ENCODE results near the gene PLOD2.
A peak's percentile ranks its signal among the peaks of the same experiment; 100 is the strongest.

Gene PLOD2

DNA sequence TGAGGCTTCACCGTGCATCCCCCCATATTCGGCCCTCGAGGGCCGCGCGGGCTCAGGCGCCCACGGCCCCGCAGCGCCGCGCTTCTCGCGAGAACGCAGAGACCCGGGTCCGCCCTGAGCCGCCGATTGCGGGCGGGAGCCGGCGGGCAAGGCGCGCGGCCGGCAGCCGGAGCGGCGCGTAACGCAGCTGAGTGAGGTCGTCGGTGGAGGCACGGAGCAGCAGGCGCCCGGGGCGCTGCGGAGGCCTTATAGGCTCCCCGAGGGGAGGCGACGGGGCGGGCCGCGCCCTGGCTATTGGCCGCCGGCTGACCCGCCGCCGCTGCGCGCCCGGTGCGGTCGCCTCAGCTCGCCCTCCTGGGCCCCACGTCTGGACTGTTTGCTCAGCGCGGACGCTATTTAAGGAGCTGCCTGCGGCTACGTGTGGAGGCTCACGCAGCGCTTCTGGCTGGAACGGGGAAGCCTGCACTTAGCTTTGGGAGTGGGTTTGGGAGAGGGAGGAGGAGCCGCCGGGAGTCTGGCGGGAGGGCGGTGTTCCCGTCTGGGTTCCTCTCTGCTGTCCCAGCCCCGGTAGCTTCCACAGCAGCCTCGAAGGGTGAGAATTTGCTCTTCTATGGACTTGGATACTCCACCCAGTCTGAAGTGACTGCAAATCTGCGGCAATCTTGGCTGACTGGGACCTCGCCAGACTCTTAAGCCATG, at the start of gene PLOD2:
PLOD2 (minus strand) TSS at position 221 of the 699 bp plus-strand sequence; CDS start at position 26, 195 bp downstream.
- DNase-seq (ENCODE audit: low read depth in 3 of 3): peak in 1 of 3 experiments; percentile 13

GRCh38 chr3:146209371-146209770, 48.4 kb upstream of the PLOD2 start:
- no peak for DNase-seq (ENCODE audit: low read depth in 3 of 3)

GRCh38 chr3:146203776-146204175, 42.8 kb upstream of the PLOD2 start:
- no peak for DNase-seq (ENCODE audit: low read depth in 3 of 3)

DNA sequence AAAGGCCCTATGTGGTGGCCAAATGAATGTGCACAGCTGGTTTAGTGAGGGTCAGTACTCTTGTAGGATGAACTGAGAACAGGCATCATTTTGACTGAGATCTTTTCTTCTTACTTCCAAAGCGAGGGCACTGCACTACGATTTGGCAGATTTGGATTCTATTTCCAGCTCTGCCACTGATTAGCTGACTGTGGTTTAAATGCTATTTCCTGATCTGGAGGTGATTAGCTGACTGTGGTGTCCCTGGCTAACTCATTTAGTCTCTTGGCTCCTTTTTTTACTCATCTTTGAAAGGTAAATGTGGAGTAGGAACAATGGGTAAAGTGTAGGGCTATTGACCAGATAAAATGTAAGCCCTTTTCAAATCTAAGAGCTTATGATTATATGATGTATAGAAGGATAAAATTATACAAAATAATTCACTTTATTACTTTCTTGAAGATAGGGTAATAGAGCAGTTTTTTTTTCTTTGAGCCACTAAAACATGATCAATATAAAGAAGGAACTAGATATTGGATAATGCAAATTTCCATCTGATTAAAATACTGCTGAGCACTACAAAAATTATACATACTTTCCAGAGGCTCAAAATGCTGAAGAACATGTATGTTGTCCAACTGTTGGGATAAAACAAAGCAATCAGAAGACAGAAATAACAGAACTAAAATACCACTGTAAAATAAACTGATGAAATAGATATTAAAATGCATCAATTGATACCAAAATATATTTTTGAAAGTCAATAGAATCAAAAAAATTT, 39.7 kb upstream of the PLOD2 start:
- DNase-seq (ENCODE audit: low read depth in 3 of 3): no peak

DNA sequence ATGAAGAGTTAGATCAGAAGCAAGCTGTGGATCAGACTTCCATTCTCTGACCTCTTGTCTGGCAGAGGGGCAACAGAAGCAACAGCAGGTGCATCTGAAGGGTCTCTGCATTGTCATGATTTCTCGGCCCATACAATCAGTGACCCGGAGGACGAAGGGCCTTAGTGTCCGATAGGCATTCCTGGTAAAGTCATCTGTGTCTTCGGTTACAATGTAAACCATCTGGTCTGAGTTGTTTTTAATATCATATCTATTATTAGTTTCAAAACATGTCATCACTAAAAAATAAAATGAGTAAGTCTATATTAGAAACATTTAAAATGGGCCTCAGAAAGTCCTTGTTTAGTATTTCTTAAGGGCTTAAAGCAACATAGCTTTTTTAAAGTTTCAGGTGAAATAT, 38.8 kb upstream of the PLOD2 start:
- DNase-seq (ENCODE audit: low read depth in 3 of 3): no peak

- no peak for DNase-seq (ENCODE audit: low read depth in 3 of 3)
These were observed 35.8 kb upstream of the PLOD2 start for GRCh38 chr3:146196789-146197188.

GRCh38 chr3:146195605-146196004, 34.6 kb upstream of the PLOD2 start:
- DNase-seq (ENCODE audit: low read depth in 3 of 3): no peak

DNA sequence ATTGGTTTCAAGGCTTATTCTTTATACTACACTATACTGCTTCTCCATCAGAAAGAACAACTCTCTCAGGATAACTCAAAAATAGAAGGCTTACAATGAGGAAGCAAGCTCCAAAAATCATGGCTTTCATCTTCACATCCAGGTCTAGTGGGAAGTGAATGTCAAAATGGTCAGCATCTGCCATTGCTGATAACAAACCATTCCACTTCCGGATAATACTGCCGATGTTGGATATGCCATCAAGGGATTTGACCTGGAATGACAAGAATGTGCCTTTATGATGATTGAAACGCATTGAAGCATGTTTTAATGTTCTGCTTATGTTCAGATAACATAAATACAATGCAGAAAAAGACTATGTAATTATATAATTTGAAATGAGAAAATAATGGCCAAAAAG, 34.0 kb upstream of the PLOD2 start:
- no peak for DNase-seq (ENCODE audit: low read depth in 3 of 3)

GRCh38 chr3:146191051-146191450, 30.1 kb upstream of the PLOD2 start:
- DNase-seq (ENCODE audit: low read depth in 3 of 3): no peak

GRCh38 chr3:146189519-146190173, 28.7 kb upstream of the PLOD2 start:
- DNase-seq (ENCODE audit: low read depth in 3 of 3): no peak

- no peak for DNase-seq (ENCODE audit: low read depth in 3 of 3)
These were observed 26.5 kb upstream of the PLOD2 start for GRCh38 chr3:146187334-146187950.

DNA sequence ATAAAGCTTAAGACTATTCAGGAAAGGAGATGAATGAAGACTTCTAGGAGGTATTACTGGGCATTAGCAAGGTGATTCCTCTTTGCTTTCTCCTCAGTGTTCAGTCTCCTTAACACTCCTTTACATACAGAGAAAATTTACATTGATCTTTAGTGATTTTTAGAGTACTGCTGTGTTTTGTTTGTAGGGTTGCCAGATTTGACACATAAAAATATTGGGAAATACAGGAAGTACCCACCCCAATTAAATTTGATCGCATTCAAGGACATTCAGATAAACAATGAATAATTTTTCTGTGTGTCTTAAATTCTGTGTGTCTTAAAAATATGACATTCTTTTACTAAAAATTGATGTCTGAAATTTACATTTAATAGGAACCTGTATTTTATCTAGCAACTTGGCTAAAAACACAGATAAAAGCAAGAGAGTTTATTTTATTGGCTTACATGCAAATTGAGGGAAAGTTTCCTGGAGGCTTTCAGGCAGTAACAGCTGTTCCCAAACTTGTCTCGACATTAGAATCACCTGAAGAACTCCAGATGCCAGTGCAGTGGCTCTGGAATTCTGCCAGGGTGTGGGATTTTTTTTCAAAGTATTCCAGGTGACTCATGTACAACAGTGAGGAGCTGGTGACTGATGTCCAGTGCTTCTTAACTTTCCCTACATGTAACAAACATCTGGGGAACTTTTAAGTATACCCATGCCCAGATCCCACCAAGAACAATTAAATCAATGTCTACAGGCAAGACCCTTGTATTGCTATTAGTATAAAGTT, 23.4 kb upstream of the PLOD2 start:
- no peak for DNase-seq (ENCODE audit: low read depth in 3 of 3)

GRCh38 chr3:146181216-146181615, 20.2 kb upstream of the PLOD2 start:
- no peak for DNase-seq (ENCODE audit: low read depth in 3 of 3)

DNA sequence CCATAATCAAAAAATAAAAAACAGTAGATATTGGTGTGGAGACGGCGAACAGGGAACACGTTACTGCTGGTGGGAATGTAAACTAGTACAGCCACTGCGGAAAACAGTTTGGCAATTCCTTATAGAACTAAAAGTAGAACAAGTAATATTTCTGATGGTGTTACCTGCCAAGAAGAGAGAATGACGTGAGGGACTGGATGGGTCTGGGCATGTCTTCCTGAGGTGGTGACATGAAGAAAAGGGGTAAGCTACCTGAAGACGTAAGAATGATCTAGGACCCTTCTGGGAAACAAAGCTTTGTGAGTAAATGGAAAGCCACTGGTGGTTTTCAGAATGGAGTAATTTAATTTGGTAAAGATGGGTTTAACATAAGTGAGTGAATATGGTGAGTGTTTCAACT, 19.4 kb upstream of the PLOD2 start:
- DNase-seq (ENCODE audit: low read depth in 3 of 3): no peak

DNA sequence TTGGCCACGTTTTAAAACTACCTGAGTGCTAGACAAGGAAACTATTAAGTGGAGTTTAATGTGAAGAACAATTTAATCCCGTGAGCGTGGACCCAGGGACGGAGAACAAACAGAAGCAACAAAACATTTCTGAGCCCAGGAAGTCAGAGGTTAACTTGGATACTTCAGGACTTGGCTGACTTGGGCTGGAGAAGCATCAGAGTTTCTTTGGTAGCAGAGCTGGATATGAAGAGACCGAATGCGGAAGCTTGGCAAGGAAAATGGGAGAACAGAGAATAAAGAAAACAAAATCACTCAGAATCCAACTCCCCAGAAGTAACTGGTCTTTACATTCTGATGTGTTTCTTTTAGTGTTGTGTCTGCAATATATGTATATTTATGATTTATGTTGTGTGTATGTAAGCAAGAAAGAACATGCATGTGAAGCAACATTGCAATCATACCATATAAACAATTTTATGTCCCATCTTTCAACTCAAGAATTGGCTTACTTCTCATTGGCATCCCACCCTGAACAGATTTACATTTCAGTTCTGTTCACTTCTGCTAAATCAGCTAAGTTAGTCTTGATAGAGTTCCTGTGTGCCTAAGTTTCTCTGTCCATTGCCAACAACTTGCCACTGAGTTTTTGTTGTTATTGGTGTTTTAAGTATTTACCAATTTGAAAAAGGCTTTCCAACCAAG, 17.2 kb upstream of the PLOD2 start:
- DNase-seq (ENCODE audit: low read depth in 3 of 3): no peak

GRCh38 chr3:146177519-146177918, 16.5 kb upstream of the PLOD2 start:
- DNase-seq (ENCODE audit: low read depth in 3 of 3): no peak

DNA sequence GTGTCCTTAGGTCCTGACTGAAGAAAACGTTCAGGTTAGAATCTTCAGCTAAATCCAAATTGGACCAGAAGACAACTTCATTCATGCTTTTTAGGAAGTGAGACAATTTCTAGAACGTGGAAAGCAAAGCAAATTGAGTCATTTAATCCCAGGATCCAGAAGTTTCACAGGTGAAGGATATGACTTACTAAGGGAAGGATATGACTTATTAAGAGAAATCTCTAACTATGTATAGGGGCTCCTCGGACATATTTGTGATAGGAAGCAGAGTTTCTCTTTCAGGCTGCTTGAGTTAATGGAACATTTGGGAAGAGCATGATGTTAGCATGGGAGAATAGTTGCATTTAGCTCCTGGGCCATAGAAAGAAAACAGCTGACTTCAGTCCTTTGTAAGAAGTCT, 16.1 kb upstream of the PLOD2 start:
- DNase-seq (ENCODE audit: low read depth in 3 of 3): no peak

GRCh38 chr3:146172586-146172985, 11.6 kb upstream of the PLOD2 start:
- no peak for DNase-seq (ENCODE audit: low read depth in 3 of 3)

- no peak for DNase-seq (ENCODE audit: low read depth in 3 of 3)
These were observed 9.6 kb upstream of the PLOD2 start for GRCh38 chr3:146170591-146170990.

- DNase-seq (ENCODE audit: low read depth in 3 of 3): no peak
These were observed 8.9 kb upstream of the PLOD2 start for GRCh38 chr3:146169891-146170290.

DNA sequence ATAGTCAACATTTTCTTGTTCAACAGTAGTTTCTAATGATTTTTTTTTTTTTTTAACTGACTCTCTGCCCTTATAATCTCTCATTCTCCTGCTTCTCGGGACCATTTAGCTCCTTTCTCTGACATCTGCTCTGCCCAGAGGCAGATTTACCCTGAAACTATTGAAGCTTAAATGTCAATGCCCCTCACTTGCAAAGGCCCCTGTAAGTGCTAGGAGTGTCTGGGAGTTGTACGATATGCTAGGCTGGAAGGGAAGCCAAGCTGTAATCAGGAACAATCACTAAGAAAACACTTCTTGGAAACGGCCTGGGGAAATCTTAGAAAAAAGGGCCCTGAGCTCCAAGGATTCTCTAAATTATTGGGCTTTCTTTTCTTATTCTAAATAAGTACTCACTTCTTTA, 5.8 kb upstream of the PLOD2 start:
- DNase-seq (ENCODE audit: low read depth in 3 of 3): no peak
